ENCODE results near the gene RPL36.
"Not testable (repeated sequence)": the region's sequence is repeated elsewhere in the genome, so short reads cannot be mapped to it uniquely, and the experiment has no call there.

RPL36 gene

DNA sequence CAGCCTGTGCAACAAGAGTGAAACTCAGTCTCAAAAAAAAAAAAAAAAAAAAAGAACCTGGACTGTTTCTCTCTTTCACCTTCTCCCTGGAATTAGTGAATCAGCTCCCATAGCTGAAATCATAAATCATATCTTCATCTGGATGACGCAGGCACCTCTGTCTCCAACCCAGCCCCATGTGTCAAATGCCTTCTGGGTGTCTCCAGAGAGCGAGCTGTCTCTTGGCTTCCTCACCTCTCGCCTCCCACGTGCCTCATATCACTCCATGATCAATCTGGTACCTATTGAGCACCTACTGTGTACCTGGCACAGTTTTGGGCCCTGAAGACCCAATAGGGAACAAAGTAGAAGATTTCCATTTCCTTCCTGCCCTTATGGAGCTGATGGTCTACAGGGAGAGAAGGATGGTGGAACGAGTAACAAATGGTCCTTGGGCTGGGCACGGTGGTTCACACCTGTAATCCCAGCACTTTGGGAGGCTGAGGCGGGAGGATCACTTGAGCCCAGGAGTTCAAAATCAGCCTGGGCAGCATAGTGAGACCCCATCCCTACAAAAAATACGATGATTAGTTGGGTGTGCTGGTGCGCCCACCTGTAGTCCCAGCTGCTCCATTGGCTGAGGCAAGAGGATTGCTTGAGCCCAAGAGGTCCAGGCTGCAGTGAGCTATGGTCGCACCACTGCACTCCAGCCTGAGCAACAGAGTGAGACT lies 6.8 kb upstream of the RPL36 start:
- H3K27me3 ChIP-seq (ENCODE audit: insufficient read depth, low read length), result no peaks in the 10 kb centered on the region
- H3K27ac ChIP-seq (ENCODE audit: low read length), result no peak overlapping the region
- no peak overlapping the region for H3K4me3 ChIP-seq (ENCODE audit: low read length)
- H3K9me3 ChIP-seq (ENCODE audit: insufficient read depth, low read depth, low read length), result no peaks in the 10 kb centered on the region
- H3K36me3 ChIP-seq (ENCODE audit: insufficient read depth, low read depth, low read length), result no peaks in the 10 kb centered on the region
- H3K4me1 ChIP-seq (ENCODE audit: insufficient read depth, low read length), result no peaks in the 10 kb centered on the region; the same call in 1 of the 2 replicates
- H3K9ac ChIP-seq (ENCODE audit: low read depth, low read length), result no peak overlapping the region

DNA sequence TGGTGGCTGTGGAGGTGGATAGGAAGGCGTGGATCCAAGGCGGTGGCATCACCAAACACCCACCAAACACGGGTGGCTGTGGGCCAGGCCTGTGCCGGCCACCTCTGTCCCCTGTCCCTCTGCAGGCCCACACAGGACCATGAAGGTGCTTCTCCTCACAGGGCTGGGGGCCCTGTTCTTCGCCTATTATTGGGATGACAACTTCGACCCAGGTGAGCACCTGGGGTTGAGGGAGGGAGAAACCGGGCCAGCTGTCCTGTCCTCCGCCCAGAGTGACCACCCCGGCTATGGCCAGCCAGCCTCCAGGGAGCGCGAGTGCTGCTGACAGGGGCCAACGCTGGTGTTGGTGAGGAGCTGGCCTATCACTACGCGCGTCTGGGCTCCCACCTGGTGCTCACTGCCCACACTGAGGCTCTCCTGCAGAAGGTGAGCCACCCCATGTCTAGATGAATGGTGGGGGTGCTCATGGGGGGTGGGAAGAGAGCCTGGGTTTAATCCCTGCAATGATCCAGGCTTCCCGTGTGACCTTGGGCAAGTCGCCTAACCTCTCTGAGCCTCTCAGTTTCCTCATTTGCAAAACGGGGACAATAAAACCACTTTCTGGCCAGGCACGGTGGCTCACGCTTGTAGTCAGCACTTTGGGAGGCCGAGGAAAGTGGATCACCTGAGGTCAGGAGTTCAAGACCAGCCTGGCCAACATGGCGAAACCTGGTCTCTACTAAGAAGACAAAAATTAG lies 5.2 kb upstream of the RPL36 start:
- H3K9ac ChIP-seq (ENCODE audit: low read depth, low read length), result no peak overlapping the region
- no peaks in the 10 kb centered on the region for H3K27me3 ChIP-seq (ENCODE audit: insufficient read depth, low read length)
- H3K4me3 ChIP-seq (ENCODE audit: low read length), result no peak overlapping the region
- no peaks in the 10 kb centered on the region for H3K9me3 ChIP-seq (ENCODE audit: insufficient read depth, low read depth, low read length)
- no peak overlapping the region for H3K27ac ChIP-seq (ENCODE audit: low read length)
- H3K4me1 ChIP-seq (ENCODE audit: insufficient read depth, low read length), result no peaks in the 10 kb centered on the region; the same call in 1 of the 2 replicates
- H3K36me3 ChIP-seq (ENCODE audit: insufficient read depth, low read depth, low read length), result no peaks in the 10 kb centered on the region

DNA sequence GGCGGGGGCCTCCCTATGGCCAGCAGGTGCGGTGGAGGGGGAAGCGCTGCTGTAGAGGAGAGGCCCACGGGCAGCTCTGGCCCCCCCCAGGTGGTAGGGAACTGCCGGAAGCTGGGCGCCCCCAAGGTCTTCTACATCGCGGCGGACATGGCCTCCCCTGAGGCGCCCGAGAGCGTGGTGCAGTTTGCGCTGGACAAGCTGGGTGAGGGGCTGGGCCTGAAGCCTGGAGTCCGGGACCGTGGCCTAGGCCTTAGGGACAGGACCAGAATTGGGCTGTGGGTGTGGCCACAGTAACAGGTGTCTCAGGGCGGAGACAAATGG lies 3.8 kb upstream of the RPL36 start:
- Histone ChIP-seq H3K4me3 (ENCODE audit: low read length) (peak overlapping the region; percentile 73; the same call in 1 of the 2 replicates), H3K4me1 (ENCODE audit: insufficient read depth, low read length) (no peaks in the 10 kb centered on the region; the same call in 1 of the 2 replicates), H3K27ac (ENCODE audit: low read length) (no peak overlapping the region), H3K36me3 (ENCODE audit: insufficient read depth, low read depth, low read length) (peaks cover 4% of the 10 kb centered on the region), H3K9ac (ENCODE audit: low read depth, low read length) (no peak overlapping the region), H3K27me3 (ENCODE audit: insufficient read depth, low read length) (no peaks in the 10 kb centered on the region), H3K9me3 (ENCODE audit: insufficient read depth, low read depth, low read length) (no peaks in the 10 kb centered on the region)

DNA sequence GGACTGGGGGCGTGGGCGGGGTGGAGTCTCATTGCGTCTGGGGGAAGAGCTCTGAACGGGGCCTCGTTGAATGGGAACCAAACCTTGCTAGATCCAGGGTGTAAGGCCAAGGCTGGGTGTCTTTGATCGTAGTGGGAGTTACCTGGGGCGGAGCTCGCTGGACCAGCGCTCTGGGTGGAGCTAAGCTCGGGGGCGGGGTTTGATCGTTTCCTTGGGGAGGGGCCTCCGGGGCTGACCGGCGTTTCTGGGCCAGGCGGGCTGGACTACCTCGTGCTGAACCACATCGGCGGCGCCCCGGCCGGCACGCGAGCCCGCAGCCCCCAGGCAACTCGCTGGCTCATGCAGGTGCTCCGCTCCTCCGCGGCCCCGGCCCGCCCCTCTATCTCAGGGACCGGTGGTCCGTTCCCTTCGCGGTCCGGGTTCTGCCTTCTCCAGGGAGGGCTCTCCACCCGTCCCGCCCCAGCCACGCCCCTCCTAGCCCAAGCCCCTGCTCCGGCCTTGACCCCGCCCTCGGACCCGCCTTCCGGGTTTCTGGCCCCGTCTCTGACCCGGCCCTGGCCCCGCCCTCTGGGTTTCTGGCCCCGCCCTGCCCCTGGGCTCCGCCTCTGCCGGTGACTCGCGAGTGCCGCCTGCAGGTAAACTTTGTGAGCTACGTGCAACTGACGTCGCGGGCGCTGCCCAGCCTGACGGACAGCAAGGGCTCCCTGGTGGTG lies 3.3 kb upstream of the RPL36 start:
- Histone ChIP-seq H3K4me1 (ENCODE audit: insufficient read depth, low read length) (no peaks in the 10 kb centered on the region; the same call in 1 of the 2 replicates), H3K4me3 (ENCODE audit: low read length) (peak overlapping the region; percentile 73; the same call in 1 of the 2 replicates), H3K36me3 (ENCODE audit: insufficient read depth, low read depth, low read length) (peaks cover 9% of the 10 kb centered on the region), H3K9ac (ENCODE audit: low read depth, low read length) (peak overlapping the region; percentile 48; the same call in 1 of the 2 replicates), H3K27ac (ENCODE audit: low read length) (no peak overlapping the region), H3K27me3 (ENCODE audit: insufficient read depth, low read length) (no peaks in the 10 kb centered on the region), H3K9me3 (ENCODE audit: insufficient read depth, low read depth, low read length) (no peaks in the 10 kb centered on the region)

DNA sequence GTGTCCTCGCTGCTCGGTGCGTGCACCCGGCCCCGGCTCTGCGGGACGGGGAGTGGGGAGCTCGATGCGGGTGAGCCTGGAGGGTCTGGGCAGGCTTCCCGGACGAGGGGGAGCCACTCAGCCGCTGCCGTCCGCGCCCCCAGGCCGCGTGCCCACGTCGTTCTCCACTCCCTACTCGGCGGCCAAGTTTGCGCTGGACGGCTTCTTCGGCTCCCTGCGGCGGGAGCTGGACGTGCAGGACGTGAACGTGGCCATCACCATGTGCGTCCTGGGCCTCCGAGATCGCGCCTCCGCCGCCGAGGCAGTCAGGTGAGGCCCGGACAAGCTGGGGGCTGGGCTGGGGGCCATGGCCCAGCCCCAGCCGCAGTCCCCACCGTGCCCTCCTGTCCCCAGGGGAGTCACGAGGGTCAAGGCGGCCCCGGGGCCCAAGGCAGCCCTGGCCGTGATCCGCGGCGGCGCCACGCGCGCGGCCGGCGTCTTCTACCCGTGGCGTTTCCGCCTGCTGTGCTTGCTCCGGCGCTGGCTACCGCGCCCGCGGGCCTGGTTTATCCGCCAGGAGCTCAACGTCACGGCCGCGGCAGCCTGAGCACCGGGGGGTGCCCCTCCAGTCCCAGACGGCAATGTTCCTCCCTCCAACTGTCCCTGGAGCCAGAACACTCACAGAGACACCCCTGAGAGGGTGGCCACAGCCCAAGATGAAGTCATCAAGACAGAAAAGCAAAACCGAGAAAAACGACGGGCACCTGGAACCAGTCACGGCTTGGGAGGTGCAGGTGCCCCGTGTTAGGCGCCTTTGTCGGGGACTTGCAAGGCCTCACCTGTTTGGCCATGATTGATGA lies 2.5 kb upstream of the RPL36 start:
- H3K9ac ChIP-seq (ENCODE audit: low read depth, low read length), result no peak overlapping the region
- no peaks in the 10 kb centered on the region; the same call in 1 of the 2 replicates for H3K4me1 ChIP-seq (ENCODE audit: insufficient read depth, low read length)
- no peaks in the 10 kb centered on the region for H3K27me3 ChIP-seq (ENCODE audit: insufficient read depth, low read length)
- H3K36me3 ChIP-seq (ENCODE audit: insufficient read depth, low read depth, low read length), result peaks cover 17% of the 10 kb centered on the region
- no peak overlapping the region for H3K4me3 ChIP-seq (ENCODE audit: low read length)
- no peaks in the 10 kb centered on the region for H3K9me3 ChIP-seq (ENCODE audit: insufficient read depth, low read depth, low read length)
- H3K27ac ChIP-seq (ENCODE audit: low read length), result no peak overlapping the region

DNA sequence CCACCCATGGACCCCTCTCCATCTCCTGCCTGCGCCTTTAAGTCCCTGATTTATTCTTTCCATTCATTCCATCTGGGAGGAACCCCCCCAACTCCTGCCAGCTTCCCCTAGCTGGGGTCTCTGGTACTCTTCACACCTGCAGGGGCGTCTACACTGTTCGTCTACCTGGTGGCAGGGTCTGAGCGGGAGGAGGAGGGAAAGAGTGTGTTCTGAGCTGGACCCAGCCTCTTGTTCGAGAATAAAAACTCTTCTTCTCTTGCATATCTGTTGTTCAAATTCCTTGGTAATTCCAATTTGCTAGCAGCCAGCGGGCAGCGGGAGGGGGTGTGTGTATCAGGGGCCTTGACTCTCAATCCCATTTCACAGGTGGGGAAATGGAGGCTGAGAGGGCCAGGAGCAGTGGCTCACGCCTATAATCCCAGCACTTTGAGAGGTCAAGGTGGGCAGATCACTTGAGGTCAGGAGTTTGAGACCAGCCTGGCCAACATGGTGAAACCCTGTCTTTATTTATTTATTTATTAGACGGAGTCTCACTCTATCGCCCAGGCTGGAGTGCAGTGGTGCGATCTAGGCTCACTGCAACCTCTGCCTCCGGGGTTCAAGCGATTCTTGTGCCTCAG lies 1.7 kb upstream of the RPL36 start:
- not testable (repeated sequence) for H3K27me3 ChIP-seq (ENCODE audit: insufficient read depth, low read length); H3K4me1 ChIP-seq (ENCODE audit: insufficient read depth, low read length); H3K4me3 ChIP-seq (ENCODE audit: low read length); H3K27ac ChIP-seq (ENCODE audit: low read length); H3K9ac ChIP-seq (ENCODE audit: low read depth, low read length); H3K9me3 ChIP-seq (ENCODE audit: insufficient read depth, low read depth, low read length)
- H3K36me3 ChIP-seq (ENCODE audit: insufficient read depth, low read depth, low read length), result peaks cover 25% of the 10 kb centered on the region

DNA sequence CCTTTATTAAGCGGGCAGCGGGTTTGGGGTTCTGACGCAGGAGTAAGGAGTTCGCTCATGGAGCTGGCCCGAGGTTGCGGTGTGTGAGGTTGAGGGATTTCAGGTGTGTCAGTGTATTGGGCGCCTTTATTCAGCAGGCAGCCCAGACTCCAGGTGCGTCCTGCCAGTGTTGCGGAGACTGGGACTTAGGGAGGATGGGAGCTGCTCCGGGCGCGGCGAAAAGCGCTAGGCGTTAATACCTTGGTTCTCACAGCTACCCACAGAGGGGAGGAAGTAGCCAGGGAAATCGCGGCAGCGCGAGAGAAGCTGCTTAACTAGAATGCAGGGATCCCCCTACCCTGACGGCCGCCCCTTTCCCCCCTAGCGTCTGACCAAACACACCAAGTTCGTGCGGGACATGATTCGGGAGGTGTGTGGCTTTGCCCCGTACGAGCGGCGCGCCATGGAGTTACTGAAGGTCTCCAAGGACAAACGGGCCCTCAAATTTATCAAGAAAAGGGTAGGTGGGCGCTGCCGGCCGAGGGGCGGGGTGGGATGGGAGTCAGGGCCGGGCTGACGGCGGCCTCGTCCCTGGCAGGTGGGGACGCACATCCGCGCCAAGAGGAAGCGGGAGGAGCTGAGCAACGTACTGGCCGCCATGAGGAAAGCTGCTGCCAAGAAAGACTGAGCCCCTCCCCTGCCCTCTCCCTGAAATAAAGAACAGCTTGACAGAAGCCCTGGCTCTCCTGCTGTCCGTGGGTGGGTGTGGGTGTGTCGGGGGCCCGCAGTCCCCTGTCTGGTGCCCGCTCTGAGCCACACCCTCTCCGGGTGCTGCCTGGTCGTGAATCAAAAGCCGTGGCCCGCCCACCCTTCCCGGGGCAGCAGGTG lies 1.1 kb downstream of the RPL36 start:
- Histone ChIP-seq H3K9ac (ENCODE audit: low read depth, low read length) (peak overlapping the region; percentile 100), H3K9me3 (ENCODE audit: insufficient read depth, low read depth, low read length) (no peaks in the 10 kb centered on the region), H3K36me3 (ENCODE audit: insufficient read depth, low read depth, low read length) (peaks cover 53% of the 10 kb centered on the region), H3K4me1 (ENCODE audit: insufficient read depth, low read length) (no peaks in the 10 kb centered on the region; the same call in 1 of the 2 replicates), H3K4me3 (ENCODE audit: low read length) (peak overlapping the region; percentile 98), H3K27ac (ENCODE audit: low read length) (peak overlapping the region; percentile 98), H3K27me3 (ENCODE audit: insufficient read depth, low read length) (no peaks in the 10 kb centered on the region)

DNA sequence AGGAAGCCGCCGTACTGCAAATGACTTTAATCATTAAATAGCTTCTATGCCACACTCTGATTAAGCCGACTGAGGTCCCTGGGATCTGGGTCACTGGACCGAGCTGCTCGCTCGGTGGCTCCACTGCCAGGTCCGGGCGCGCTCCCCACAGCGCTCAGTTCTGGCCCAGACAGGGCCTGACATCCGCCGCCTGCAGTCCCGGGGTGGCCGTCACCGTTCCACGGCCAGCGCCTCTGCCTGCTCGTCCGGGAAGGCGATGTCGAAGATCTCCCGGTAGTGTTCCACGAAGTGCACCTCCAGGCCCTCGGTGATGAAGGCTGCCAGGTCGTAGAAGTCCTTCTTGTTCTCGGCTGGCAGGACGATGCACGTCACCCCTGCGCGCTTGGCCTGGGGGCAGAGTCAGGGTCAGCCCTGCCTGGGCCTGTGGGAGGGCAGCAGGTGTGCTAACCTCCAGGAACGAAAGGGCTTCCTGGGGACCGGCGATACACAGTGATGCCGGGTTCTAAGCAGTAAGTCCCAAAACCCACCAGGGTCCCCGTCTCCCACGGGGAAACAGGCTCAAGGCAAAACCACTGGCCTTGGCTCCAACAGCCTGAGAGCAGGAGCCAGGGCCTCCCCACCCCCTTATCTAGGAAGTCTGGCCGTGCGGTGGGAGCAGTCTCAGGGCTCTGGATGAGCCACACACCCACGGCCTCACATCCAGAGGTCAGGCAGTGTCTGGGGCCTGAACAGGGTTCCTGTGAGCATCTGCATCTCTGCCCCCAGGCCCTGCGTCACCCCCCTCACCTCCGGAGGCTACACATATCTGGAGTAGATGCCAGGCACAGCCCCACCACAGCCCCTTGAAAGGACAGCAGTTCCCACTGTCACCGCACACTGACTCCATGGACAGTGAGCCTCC lies 2.0 kb downstream of the RPL36 start:
- peak overlapping the region; percentile 98; the same call in 1 of the 2 replicates for H3K4me3 ChIP-seq (ENCODE audit: low read length)
- 0 out of 2 replicates have a peak overlapping the region, but pooled peaks have one; percentile 8 for H3K9ac ChIP-seq (ENCODE audit: low read depth, low read length)
- no peak overlapping the region for H3K27ac ChIP-seq (ENCODE audit: low read length)
- H3K9me3 ChIP-seq (ENCODE audit: insufficient read depth, low read depth, low read length), result no peaks in the 10 kb centered on the region
- H3K36me3 ChIP-seq (ENCODE audit: insufficient read depth, low read depth, low read length), result peaks cover 62% of the 10 kb centered on the region
- no peaks in the 10 kb centered on the region for H3K4me1 ChIP-seq (ENCODE audit: insufficient read depth, low read length)
- no peaks in the 10 kb centered on the region for H3K27me3 ChIP-seq (ENCODE audit: insufficient read depth, low read length)

DNA sequence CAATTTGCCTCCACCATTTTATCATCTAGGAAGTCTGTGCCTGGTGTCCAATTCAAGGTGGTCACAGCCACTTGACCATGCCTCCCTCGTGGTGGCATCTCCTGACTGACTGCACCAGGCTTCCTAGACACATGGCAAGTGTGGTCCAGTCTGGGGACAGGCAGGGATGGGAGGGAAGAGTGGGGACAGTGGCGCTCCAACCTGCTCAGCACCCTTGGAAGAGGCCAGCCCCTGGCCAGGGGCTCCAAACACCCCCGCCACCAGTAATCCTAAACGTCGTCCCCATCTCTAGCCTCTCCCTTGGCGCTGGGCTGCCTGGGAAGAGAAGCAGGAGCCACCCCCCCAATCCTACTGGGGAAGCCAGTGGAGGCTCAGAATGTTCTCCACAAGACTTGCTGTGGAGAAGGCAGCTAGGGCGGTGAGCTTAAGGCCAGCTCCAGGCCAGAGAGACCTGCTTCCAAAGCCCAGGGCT lies 2.7 kb downstream of the RPL36 start:
- no peak overlapping the region for H3K27ac ChIP-seq (ENCODE audit: low read length)
- peaks cover 64% of the 10 kb centered on the region for H3K36me3 ChIP-seq (ENCODE audit: insufficient read depth, low read depth, low read length)
- no peaks in the 10 kb centered on the region for H3K4me1 ChIP-seq (ENCODE audit: insufficient read depth, low read length)
- no peak overlapping the region for H3K4me3 ChIP-seq (ENCODE audit: low read length)
- no peaks in the 10 kb centered on the region for H3K27me3 ChIP-seq (ENCODE audit: insufficient read depth, low read length)
- 0 out of 2 replicates have a peak overlapping the region, but pooled peaks have one; percentile 8 for H3K9ac ChIP-seq (ENCODE audit: low read depth, low read length)
- no peaks in the 10 kb centered on the region for H3K9me3 ChIP-seq (ENCODE audit: insufficient read depth, low read depth, low read length)

Measured in iPS-20b (cell line).